ENCODE measurements around the gene LILRB5.
"Not testable (repeated sequence)": the region's sequence is repeated elsewhere in the genome, so short reads cannot be mapped to it uniquely, and the experiment has no call there.

LILRB5 gene

GRCh38 chr19:54253331-54254194 lies 3.5 kb downstream of the LILRB5 start:
- DNase-seq (ENCODE audit: extremely low read depth, low read depth): no peak
- TF ChIP-seq, protein P1, sequence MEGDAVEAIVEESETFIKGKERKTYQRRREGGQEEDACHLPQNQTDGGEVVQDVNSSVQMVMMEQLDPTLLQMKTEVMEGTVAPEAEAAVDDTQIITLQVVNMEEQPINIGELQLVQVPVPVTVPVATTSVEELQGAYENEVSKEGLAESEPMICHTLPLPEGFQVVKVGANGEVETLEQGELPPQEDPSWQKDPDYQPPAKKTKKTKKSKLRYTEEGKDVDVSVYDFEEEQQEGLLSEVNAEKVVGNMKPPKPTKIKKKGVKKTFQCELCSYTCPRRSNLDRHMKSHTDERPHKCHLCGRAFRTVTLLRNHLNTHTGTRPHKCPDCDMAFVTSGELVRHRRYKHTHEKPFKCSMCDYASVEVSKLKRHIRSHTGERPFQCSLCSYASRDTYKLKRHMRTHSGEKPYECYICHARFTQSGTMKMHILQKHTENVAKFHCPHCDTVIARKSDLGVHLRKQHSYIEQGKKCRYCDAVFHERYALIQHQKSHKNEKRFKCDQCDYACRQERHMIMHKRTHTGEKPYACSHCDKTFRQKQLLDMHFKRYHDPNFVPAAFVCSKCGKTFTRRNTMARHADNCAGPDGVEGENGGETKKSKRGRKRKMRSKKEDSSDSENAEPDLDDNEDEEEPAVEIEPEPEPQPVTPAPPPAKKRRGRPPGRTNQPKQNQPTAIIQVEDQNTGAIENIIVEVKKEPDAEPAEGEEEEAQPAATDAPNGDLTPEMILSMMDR (IDR thresholded peaks at IDR 0.05; ENCODE audit: low read depth, low read length): no peak

GRCh38 chr19:54252845-54253244 lies 4.2 kb downstream of the LILRB5 start:
- TF ChIP-seq, protein P1 (IDR thresholded peaks at IDR 0.05; ENCODE audit: low read depth, low read length): no peak

GRCh38 chr19:54252243-54252642 lies 4.8 kb downstream of the LILRB5 start:
- TF ChIP-seq, protein P1 (IDR thresholded peaks at IDR 0.05; ENCODE audit: low read depth, low read length): no peak
- DNase-seq (ENCODE audit: extremely low read depth, low read depth): no peak

More at GRCh38 chr19:54252845-54253244, 4.2 kb downstream of the LILRB5 start:
- no peak for DNase-seq (ENCODE audit: extremely low read depth, low read depth)

- no peak for DNase-seq (ENCODE audit: extremely low read depth, low read depth)
Observed at GRCh38 chr19:54248016-54248601, 9.0 kb downstream of the LILRB5 start.

DNA sequence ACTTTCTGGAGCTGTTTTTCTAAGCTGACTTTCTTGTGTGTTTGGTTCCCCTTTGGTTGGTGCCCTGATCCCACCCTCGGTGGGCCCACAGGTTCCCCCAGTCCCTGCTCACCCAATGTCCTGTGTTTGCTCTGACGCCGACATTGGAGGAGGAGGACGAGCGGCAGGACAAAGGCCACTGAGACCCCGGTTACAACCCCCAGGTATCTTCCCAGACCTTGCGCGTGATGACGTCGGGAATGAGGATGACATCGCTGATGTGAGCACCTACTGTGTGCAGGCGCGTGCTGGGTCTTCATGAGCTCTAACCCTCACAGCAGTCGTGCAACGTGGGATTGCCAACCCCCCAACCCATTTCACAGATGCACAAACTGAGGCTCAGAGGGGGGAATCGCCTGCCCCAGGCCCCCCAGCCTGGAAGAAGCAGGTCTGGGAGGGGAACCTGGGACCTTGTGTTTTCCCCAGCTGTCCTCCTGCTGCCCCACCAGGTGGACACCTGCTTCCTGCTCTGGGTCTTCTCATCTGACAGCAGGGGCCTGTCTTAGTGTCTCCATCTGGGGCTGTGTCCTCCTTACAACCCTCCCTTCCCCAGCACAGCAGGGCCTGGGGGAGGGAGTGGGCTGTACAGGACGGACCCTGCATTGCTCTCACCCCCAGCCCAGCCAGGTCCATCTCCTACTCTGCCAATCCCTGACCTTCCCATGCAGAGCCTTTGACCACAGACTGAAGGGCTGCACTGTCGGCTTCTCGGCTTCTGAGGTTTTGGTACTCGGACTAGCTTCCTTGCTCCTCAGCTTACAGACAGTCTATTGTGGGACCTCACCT lies 9.8 kb downstream of the LILRB5 start:
- DNase-seq (ENCODE audit: extremely low read depth, low read depth): no peak
- TF ChIP-seq, protein P1 (IDR thresholded peaks at IDR 0.05; ENCODE audit: low read depth, low read length): no peak

More at GRCh38 chr19:54248016-54248601, 9.0 kb downstream of the LILRB5 start:
- TF ChIP-seq, protein P1 (IDR thresholded peaks at IDR 0.05; ENCODE audit: low read depth, low read length): no peak

DNA sequence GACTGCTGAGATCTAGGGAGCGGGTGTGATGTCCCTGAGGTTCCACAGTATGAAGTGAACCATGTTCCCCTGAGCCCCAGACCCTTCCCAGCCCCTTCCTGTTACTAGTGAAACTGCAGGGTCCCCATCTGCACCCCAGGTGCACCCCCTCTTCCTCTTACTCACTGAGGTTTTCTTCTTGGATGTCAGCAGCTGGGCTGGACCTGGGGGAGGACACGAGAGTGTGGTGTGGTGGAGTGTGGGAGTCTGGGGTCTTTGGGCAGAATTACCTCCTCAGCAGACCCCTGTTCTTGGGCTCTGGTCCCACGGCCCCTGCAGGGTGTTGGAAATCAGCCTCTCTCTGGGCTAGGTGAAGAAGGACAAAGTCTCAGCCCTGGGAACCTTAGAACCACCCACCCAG lies 11.1 kb downstream of the LILRB5 start:
- DNase-seq (ENCODE audit: extremely low read depth, low read depth): no peak
- TF ChIP-seq, protein P1 (IDR thresholded peaks at IDR 0.05; ENCODE audit: low read depth, low read length): no peak

DNA sequence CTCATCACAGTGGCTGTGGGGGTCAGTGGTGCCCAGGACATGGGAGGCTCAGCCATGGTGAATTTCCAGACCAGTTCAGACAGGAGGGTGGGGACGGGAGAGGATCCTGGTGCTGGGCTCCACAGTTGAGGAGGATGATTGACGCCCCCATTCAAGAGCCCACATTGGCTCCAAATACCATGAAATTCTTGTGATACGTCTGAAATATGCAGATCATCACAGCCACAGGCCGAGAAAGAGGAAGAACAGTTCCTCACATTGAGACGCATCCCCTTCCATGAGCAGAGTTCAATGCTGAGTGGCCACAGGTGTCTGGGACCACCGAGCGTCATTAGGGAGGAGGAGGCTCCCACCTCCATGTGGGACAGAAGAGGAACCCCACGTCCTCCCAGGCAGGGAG lies 13.3 kb downstream of the LILRB5 start:
- not testable (repeated sequence) for DNase-seq (ENCODE audit: extremely low read depth, low read depth)

DNA sequence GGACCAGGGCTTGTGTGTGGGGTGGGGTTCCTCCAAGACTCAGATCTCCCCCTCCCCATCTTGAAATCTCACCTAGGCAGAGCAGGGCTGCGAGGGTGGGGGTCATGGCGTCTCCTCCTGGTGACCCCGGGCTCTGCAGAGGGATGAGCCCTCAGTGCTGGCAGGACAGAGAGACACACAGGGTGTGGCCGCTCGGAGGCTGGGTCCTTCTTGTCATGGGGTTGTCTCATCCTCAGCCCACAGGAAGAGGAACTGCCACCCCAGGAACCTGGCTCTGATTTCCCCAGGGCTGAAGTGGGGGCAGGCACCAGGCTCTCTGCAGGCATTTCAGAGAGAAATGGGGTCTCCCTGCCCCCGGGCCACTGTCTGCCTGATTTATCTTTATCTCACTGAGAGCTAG lies 14.4 kb downstream of the LILRB5 start, which contains the start of gene LILRA6:
LILRA6 (minus strand) TSS at position 145 of the 400 bp plus-strand sequence.
- DNase-seq (ENCODE audit: extremely low read depth, low read depth): not testable (repeated sequence)

DNA sequence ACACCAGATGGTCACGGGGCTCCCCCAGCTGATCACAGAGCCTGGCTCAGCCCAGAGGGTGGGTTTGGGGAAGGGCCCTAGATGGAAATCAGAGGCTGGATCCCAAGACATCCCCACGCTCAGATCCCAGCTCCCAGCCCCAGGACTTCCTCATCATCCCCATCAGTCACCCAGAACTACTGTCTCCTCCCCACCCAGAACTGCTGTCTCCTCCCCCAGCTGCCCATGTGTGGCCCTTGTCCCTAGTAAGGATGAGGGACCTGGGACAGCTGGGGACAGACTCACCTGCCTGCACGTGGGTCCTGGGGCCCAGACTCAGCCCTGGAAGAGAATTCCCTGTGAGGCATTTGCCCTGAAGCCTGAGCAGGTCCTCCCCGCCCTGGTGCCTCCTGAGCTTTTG lies 14.8 kb downstream of the LILRB5 start:
- not testable (repeated sequence) for DNase-seq (ENCODE audit: extremely low read depth, low read depth)

DNA sequence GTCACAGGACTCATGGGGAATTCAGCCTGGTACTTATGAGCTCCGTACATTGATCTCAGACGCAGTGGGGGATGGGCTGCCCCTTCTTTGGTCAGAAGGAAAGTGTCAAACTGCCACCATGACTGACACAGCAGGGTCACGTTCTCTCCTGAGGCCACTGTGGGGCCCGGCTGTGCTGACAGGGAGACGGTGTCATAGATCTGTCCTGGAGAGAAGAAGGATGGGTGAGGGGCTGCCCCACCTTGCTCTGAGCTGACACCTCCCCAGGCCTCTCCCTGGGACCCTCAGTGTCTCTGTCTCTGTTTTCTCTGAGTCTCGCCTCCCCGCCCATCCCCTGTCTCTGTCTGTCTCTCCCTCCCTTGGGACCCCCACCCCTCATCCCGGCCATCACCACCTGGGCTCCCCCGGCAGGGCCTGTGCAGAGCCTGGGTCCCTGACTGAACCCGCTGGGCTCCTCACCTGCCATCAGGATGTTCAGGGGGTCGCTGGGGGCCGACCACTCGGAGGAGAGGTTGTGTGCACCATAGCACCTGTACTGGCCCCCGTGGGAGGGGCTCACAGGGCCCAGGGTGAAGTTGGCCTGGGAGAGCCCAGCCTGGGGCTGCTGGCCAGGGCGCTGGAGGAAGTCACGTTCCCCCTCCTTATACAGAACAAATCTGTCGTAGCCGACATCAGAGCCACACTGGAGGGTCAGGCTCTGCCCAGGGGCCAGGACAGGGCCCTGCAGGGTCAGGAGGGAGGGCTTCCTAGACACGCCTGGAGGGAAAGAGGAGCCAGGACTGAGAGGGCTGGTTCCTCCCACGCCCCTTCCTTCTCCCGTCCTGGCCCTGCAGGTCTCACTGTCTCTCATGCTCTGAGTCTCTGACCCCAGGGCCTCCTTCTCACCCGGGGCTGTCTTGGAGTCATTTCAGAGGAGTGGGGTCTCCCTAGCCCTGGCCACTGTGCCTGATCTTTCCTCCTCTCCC lies 16.4 kb downstream of the LILRB5 start:
- not testable (repeated sequence) for DNase-seq (ENCODE audit: extremely low read depth, low read depth)
